Stimulated activated CD8-positive, alpha-beta memory T cell treated with anti-CD3 and anti-CD28 coated beads, Interleukin-15, amount 100 ng/mL, for 4 hours (primary cell): ENCODE measurements around the gene TDRKH.
A peak's percentile ranks its signal among the peaks of the same experiment; 100 is the strongest.

Source experiments
- DNase-seq, 2 donors: peaks; one replicate each; pipeline ENCODE4 v3.0.0-alpha.2; 2020; ENCODE audit warnings: low read depth in 2 of 2

The TDRKH gene

GRCh38 chr1:151822404-151822803 lies 32.1 kb upstream of the TDRKH start:
- peak; percentile 26 to 48 for DNase-seq

GRCh38 chr1:151820940-151821339 lies 30.6 kb upstream of the TDRKH start:
- DNase-seq, result no peak

GRCh38 chr1:151819976-151820623 lies 29.8 kb upstream of the TDRKH start:
- DNase-seq, result no peak

DNA sequence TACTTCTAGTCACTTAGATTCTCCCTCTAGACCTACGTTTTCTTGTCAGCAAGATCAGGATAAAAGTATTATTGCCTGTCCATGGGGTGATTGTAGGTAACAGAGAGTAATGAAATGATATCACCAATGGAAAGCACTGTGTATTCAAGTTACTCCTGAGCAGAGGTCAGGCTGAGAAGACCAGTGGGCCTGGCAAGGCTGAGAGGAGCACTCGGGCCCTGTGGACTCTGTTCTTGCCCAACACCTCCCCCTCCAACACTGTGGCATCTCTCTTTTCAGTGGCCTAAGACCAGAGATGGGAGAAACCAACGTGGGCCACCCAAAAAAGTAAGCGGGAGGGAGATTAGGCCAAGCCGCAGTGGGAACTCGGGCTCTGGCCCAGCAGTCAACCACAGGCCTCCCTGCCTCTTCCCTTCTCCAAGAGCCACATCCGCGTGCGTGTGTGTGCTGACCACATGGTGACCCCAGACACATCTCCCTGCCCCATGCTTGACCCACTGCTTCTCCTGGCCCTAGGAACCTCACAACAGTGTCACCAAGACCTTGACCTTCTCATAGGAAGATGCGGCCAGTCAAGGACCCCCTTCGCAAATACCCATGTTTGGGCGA lies 29.0 kb upstream of the TDRKH start:
- DNase-seq, result no peak

DNA sequence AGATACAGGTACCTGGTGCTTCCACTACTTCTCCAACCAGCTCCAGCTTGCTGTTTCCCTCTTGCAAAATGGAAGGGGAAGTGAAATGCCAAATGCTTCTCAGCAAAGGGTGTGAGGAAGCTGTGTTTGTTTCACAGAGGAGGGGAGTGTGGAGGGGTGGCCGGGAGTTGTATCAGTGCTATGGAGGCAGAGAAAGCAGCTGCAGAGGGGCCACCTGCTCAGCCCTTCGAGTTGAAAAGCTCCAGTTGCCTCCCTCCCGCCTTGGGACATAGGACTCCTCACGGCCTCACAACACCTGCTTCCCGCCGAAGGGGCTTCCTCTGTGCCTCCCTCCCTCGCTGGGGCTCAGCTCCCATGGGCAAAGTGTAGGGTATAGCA lies 27.0 kb upstream of the TDRKH start:
- no peak for DNase-seq

GRCh38 chr1:151816548-151817352 lies 26.4 kb upstream of the TDRKH start:
- no peak for DNase-seq

- no peak for DNase-seq
These were observed 25.5 kb upstream of the TDRKH start for GRCh38 chr1:151815716-151816327.

DNA sequence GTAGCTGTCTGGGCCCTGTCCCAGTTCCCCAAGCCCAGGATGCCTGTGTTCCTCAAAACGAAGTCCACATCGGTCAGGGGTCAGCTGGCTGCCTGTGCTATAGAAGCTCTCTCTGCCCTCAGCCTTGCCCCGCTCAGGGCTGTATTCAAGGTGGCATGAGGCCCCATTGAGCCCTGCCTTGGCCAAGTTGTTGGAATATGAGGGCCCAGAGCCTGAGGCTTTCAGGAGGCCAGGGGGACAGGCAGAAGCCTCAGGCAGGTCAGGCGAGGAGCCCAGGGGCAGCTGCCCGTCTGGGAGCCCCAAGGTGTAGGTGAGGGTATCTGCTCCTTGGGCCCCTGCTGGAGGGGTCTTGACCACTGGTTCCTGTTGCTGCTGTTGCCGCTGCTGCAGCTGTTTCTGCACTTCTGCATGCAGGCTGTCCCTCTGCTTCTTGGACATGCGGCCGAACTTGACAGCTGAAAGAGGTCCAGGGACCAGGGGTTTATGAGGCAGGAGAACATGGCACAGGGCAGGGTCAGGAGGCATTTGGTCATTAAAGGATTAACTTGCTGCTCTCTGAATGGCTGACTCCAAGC lies 24.8 kb upstream of the TDRKH start:
- DNase-seq, result no peak

GRCh38 chr1:151814426-151814825 lies 24.1 kb upstream of the TDRKH start:
- DNase-seq, result no peak

DNA sequence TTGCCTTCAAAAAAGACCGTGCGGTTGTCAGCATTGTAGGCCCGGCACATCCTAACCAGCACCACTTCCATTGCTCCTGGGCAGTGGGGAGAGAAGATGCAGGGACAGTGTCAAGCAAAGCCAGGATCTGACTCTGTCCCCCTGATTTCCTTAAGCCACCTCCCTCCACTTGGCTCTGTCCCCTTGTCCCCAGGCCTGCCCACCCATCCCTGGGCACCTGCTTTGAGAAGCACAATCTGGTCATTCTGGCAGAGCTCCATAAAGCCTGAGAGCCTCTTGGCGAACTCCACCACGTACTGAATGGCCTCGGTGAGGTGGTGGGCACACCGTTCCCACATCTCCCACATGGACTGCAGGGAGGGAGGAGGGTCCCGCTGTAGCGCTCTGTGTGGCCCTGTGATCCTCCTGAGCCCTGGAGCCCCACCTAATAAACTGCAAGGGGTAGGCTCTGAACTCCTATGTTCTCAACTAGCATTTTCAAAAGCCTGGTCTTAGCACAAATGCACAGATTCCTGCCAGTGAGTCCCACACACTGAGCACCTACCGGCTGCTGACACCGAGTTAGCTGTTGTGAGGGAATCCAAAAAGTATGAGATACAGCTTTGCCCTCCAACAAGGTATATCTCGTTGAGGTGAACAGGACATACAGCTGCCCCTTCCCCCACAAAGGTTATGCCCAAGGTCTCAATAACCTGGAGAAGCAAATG lies 23.1 kb upstream of the TDRKH start:
- DNase-seq, result no peak

DNA sequence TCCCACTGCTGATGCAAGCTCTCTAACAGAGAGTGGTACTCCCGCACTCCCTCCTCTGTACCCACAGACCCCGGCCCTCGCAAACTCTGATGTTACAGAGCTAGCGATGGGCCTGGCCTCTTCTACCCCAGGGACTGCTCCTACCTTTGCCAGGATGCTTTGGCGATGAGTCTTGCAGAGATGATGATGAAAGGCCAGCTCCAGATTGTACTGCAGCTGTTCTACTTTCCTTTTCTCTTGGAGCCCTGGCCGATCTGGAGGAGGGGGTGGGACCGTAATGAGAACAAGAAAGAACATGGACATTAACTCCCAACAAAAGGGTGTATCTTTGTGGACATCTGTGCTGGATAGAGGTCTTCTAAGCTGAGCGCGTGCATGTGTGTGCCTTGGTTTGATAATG lies 20.9 kb upstream of the TDRKH start:
- DNase-seq, result no peak

- no peak for DNase-seq
These were observed 19.8 kb upstream of the TDRKH start for GRCh38 chr1:151809985-151810556.

- no peak for DNase-seq
These were observed 19.1 kb upstream of the TDRKH start for GRCh38 chr1:151809290-151809984.

DNA sequence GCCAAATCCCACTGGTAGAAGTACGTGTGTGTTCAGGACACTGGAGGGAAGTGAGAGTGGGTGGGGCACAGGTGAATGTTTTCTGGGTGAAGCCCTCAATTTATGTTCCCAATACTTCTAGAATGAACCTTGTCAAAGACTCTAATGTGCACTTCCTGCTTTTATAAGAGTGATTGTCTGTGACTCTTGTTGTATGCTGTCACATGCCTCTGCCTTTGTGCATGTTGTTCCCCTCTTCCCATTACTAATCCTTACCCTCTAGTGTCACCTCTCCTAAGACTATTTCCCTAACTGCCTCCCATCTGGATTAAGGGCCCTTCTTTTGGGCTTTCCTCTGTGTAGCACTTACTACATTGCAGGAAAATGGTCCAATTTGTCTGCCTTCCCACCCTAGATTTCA lies 17.5 kb upstream of the TDRKH start:
- DNase-seq, result no peak

DNA sequence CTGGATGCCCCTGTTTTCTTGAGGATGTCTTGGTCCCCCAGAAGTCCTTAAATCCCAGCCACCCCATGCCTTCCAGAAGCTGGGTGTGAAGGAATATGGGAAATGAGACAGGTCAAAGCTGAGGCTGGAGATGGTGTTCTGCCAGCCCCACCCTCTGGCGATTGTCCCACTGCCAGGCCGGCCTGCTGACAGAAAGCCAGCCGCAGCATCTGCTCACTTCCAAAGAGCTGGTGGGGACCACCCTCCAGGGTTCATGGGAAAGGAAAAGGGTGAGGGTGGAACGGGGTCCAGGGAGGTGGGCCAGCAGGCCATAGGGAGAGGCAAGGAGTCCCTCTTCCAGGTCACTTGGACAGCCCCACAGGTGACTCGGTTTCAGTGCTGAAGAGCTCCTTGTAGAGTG lies 16.8 kb upstream of the TDRKH start:
- DNase-seq, result no peak

DNA sequence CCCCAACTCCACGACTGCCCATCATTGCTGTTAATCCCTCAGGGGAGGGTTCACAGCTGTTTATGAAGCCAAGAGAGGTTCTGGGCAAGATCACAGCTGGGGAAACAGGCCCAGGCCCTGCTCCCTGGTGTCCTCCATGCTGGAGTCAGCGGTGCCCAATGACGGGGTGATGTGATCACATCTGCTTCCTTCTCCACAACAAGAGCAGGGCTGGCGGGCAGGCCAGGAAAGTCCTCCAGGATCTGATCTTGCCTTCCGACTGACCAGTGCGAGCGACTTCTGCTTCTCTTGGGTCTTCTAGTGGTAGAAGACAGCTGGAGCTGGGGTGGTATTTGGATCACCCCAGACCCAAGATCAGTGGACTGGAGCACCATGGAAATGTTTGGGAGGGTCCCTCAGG lies 15.9 kb upstream of the TDRKH start:
- no peak for DNase-seq

DNA sequence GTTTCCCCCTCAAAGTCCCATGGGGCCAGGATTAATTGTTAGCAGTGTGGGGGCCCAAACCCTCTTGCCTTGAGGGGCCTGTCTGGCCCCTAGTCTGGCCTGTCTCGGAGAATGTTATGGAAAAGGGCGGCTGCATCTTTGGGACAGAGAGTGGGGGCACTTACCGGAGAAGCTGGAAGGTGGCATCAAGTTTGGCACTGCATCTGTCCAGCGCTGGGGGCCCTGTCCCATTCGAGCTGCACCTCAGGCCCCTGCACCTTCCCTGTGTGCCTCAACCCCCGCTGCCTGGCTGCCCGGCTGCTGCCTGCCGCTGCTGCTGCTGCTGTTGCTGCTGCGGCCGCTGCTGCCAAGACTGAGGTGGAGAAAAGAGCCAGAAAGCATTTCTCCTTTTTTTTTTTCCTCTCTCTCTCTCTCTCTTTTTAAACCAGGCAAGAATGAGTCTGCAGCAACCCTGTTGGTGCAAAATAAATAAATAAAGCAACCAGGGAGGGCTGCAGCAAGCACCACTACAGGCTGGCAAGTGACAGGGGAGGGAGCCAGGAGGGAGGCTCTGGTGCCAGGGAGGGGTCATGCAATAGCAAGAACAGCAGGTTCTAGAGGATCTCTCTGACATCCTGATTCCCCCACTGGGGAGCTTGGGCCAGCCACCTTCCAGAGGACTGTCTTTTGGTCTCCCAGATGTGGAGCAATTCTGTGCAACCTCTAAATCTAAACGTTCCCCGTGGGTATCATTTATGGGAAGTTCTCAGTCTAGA lies 14.9 kb upstream of the TDRKH start, which contains the start of gene LINGO4:
Gene LINGO4, minus strand, starts transcription at position 354 of the 755 bp plus-strand sequence. CDS start 2,715 bp downstream, outside the sequence.
- no peak for DNase-seq

DNA sequence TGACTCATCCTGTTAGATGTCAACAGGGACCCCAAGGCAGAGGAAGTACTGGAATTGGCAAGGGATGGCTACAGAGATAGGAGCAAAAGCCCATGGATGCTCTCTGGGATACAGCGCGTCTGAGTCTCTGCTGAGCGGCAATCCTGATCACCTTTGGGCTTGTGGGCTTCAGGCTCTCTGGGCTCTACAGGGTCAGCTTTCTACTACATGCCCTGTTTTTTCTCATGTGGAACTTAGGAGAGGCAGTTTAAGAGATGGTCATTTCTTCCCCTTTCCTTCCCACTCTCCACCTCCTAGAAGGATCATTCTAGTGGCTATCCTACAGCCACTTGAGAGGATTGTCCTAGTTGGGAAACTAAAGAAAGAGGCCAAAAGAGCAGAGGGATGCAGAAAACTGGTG lies 13.6 kb upstream of the TDRKH start:
- no peak for DNase-seq

GRCh38 chr1:151803164-151803563 lies 12.9 kb upstream of the TDRKH start:
- DNase-seq, result no peak

- no peak for DNase-seq
These were observed 12.1 kb upstream of the TDRKH start for GRCh38 chr1:151802372-151802771.
